ACC112 (cell line): ENCODE data around the gene RADIL.
"Not testable (repeated sequence)": the region's sequence is repeated elsewhere in the genome, so short reads cannot be mapped to it uniquely, and the experiment has no call there.

Source experiments
- H2AFZ ChIP-seq: fragments of 200-600 bp; sonication (generic); one replicate; pipeline ENCODE4 v1.6.0; 2017; ENCODE audit warnings: antibody characterized with exemption, low read length; ENCODE audit not compliant: unreplicated experiment
- H3K27ac ChIP-seq: fragments of 200-600 bp; sonication (generic); 2 replicates; pipeline ENCODE4 v1.5.1; 2014; ENCODE audit warnings: low read depth, mild to moderate bottlenecking, antibody characterized with exemption, low read length, moderate library complexity
- H3K27me3 ChIP-seq: fragments of 200-600 bp; sonication (generic); 2 replicates; pipeline ENCODE4 v1.6.1; 2014; ENCODE audit warnings: mild to moderate bottlenecking, antibody characterized with exemption, low read length, moderate library complexity, mixed read lengths; ENCODE audit not compliant: insufficient read depth
- H3K36me3 ChIP-seq: fragments of 200-600 bp; sonication (generic); 2 replicates; pipeline ENCODE4 v1.6.1; 2016; ENCODE audit warnings: mild to moderate bottlenecking, antibody characterized with exemption, low read length, moderate library complexity, mixed read lengths; ENCODE audit not compliant: insufficient read depth
- H3K4me1 ChIP-seq: fragments of 200-600 bp; sonication (generic); one replicate; pipeline ENCODE4 v1.6.1; 2016; ENCODE audit warnings: low read length, mixed read lengths; ENCODE audit not compliant: insufficient read depth, unreplicated experiment, control insufficient read depth
- H3K4me3 ChIP-seq: fragments of 200-600 bp; sonication (generic); 2 replicates; pipeline ENCODE4 v1.5.1; 2014; ENCODE audit warnings: mild to moderate bottlenecking, low read depth, low read length
- H3K79me2 ChIP-seq: fragments of 200-600 bp; sonication (generic); one replicate; pipeline ENCODE4 v1.6.0; 2016; ENCODE audit warnings: low read length; ENCODE audit not compliant: control insufficient read depth, unreplicated experiment, insufficient read depth

RADIL gene

GRCh38 chr7:4805984-4806300 lies 77.6 kb downstream of the RADIL start:
- H3K4me1 ChIP-seq = no peaks in the 10 kb centered on the region
- H3K4me3 ChIP-seq = no peak overlapping the region
- H3K36me3 ChIP-seq = no peaks in the 10 kb centered on the region
- H2AFZ ChIP-seq = no peak overlapping the region
- no peaks in the 10 kb centered on the region for H3K79me2 ChIP-seq
- H3K27me3 ChIP-seq = no peaks in the 10 kb centered on the region
- no peak overlapping the region for H3K27ac ChIP-seq

DNA sequence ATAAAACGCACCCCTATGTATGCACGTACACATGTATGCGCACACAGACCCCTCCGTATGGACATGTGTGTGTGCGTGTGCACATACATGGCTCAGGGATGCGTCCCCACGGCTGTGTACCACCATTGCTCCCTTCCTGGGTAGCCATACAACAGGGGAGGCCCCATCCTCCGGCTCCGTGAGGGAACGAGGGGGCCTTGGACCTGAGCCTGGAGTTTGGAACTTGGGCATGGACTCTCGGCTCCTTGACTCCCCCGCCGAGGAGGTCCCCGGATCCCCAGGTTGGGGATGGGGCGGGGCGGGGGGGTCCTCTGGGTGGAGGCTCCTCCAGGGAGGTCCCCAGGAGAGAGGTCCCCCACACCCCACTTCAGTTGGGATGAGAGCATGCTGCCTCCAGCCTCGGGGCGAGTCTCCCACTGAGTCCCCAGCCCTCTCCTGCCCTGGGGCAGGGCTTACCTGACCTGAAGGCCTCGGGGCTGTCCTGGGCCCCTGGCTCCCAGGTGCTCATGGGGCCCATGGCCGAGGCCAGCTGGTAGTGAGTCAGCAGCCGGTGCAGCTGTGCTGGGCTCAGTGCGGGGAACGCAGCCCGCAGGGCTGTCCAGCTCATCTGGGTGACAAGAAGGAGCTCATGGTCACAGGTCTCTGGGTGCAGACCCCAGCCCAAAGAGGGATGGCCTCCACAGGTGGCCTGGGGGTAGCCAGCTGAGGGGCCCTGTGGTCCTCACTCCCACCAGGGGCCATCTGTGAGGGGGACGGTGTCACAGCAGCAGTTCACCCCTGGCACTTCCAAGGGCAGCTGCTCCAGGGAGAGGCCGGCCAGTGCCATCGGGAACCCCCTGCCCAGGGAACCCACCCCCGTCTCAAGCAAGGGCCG lies 78.2 kb downstream of the RADIL start:
- no peaks in the 10 kb centered on the region for H3K79me2 ChIP-seq
- H3K4me1 ChIP-seq = no peaks in the 10 kb centered on the region
- no peaks in the 10 kb centered on the region for H3K36me3 ChIP-seq
- H3K27me3 ChIP-seq = no peaks in the 10 kb centered on the region
- H3K27ac ChIP-seq = no peak overlapping the region
- H2AFZ ChIP-seq = no peak overlapping the region
- H3K4me3 ChIP-seq = no peak overlapping the region

- no peak overlapping the region for H2AFZ ChIP-seq
- no peaks in the 10 kb centered on the region for H3K27me3 ChIP-seq
- no peak overlapping the region for H3K27ac ChIP-seq
- H3K36me3 ChIP-seq = no peaks in the 10 kb centered on the region
- H3K4me3 ChIP-seq = no peak overlapping the region
- H3K4me1 ChIP-seq = no peaks in the 10 kb centered on the region
- H3K79me2 ChIP-seq = no peaks in the 10 kb centered on the region
These were observed 79.9 kb downstream of the RADIL start for GRCh38 chr7:4803397-4804241.

DNA sequence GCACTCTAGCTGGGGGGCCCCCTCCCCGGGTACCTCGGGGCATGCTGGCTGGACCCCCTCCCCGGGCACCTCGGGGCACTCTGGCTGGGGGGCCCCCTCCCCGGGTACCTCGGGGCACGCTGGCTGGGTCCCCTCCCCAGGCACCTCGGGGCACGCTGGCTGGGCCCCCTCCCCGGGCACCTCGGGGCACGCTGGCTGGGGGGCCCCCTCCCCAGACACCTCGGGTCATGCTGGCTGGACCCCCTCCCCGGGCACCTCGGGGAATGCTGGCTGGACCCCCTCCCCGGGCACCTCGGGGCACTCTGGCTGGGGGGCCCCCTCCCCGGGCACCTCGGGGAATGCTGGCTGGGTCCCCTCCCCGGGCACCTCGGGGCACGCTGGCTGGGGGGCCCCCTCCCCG lies 80.9 kb downstream of the RADIL start:
- H3K4me3 ChIP-seq, H3K27me3 ChIP-seq, H2AFZ ChIP-seq, H3K4me1 ChIP-seq, H3K79me2 ChIP-seq, H3K36me3 ChIP-seq, H3K27ac ChIP-seq: not testable (repeated sequence)

- H3K27ac ChIP-seq = no peak overlapping the region
These were observed 81.7 kb downstream of the RADIL start for GRCh38 chr7:4801839-4802231.

DNA sequence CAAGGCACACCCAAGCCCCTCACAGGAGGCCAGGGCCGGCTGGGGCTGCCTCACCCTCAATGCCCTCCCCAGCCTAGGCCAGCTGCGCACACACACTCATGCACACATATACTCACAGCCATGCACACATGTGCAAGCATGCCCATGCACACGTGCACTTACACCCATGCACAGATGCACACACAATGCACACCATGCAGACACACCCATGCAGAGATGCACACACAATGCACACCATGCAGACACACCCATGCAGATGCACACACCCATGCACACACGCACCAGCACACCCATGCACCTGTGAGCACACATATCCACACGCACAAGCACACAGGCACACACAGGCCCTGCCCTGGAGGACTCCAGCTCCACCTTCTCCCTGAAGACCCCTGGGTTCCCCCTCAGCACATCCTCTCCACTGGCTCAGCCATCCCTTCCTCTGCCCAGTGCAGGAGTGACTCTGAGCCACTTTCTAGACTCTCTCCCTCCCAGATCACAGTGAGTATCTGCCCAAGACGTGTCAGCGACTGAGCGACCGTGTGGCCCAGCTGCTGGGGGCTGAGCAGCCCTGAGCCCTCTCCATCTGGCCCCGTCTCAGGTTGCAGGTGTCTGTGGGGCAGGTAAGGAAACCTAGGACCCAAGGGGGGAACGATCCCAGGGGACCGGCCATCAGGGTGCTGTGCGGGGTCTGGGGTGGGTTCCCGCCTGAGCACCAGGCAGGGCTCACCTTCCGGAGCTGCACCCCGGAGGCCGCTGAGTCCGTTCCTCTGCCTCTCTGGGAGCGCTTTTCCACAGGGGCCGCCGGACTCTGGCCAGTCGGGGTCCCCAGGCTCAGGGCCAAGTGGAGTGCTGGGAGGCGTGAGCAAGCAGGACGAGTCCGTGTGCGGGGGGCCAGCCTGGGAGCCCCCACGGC lies 82.3 kb downstream of the RADIL start:
- Histone ChIP-seq H3K79me2 (no peaks in the 10 kb centered on the region), H2AFZ (no peak overlapping the region), H3K27me3 (no peaks in the 10 kb centered on the region), H3K36me3 (no peaks in the 10 kb centered on the region), H3K4me1 (no peaks in the 10 kb centered on the region), H3K4me3 (no peak overlapping the region), H3K27ac (no peak overlapping the region)

More at GRCh38 chr7:4801839-4802231, 81.7 kb downstream of the RADIL start:
- Histone ChIP-seq H2AFZ (no peak overlapping the region), H3K36me3 (no peaks in the 10 kb centered on the region), H3K4me3 (no peak overlapping the region), H3K79me2 (no peaks in the 10 kb centered on the region), H3K27me3 (no peaks in the 10 kb centered on the region), H3K4me1 (no peaks in the 10 kb centered on the region)

DNA sequence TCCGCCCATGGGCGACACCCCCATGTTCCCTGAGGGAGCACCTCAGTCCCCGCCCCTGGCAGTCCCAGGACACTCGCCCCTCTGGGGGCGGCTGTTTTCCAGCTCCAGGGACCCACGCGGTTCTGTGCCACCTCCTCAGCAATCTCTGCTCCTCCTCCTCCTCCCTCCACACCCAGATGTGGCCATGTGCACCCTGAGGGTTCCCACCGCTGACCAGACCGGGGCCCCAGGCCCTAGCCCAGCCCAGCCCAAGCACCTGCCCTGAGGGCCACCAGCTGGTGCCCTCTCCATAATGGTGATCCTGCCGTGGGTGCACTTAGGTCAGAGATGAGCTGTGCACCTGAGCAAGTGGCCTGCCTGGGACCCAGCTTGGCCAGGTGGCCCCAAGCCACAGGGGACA lies 83.0 kb downstream of the RADIL start:
- Histone ChIP-seq H3K36me3 (no peaks in the 10 kb centered on the region), H3K4me3 (no peak overlapping the region), H2AFZ (no peak overlapping the region), H3K79me2 (no peaks in the 10 kb centered on the region), H3K27me3 (no peaks in the 10 kb centered on the region), H3K4me1 (no peaks in the 10 kb centered on the region), H3K27ac (no peak overlapping the region)

GRCh38 chr7:4799508-4800268 lies 83.8 kb downstream of the RADIL start:
- Histone ChIP-seq H3K36me3 (no peaks in the 10 kb centered on the region), H3K4me1 (no peaks in the 10 kb centered on the region), H3K27ac (no peak overlapping the region), H3K27me3 (no peaks in the 10 kb centered on the region), H3K4me3 (no peak overlapping the region), H3K79me2 (no peaks in the 10 kb centered on the region), H2AFZ (no peak overlapping the region)

- Histone ChIP-seq H3K27me3 (no peaks in the 10 kb centered on the region), H2AFZ (no peak overlapping the region), H3K4me1 (no peaks in the 10 kb centered on the region), H3K79me2 (no peaks in the 10 kb centered on the region), H3K36me3 (no peaks in the 10 kb centered on the region), H3K4me3 (no peak overlapping the region), H3K27ac (no peak overlapping the region)
These were observed 84.7 kb downstream of the RADIL start for GRCh38 chr7:4798706-4799235.
